Spleen (tissue), 7 donors: ENCODE measurements around the gene MAPKAP1.

Source experiments
- POLR2AphosphoS5 ChIP-seq, 3 donors: sonication (generic); formaldehyde crosslinking; IDR thresholded peaks; one replicate each; pipeline ENCODE4 v1.5.1; 2017; ENCODE audit warnings: antibody characterized with exemption in 3 of 3
- TF ChIP-seq, protein P1 (sequence below), 11 experiments: fragments of 200-600 bp in 7 of 11; fragments of 450-650 bp in 4 of 11; sonication (generic) in 4 of 11; IDR thresholded peaks in 8 of 11; conservative IDR thresholded peaks in 3 of 11; 1 replicate in 7 of 11; 2 replicates in 4 of 11; pipeline versions ENCODE4 v1.4.0 to v1.8.0; 2016 to 2021; ENCODE audit warnings: antibody characterized with exemption in 11 of 11, inconsistent platforms in 4 of 11, mild to moderate bottlenecking in 1 of 11
- donor health status: DM: no; HTN: no; CAD: no; lungs with moderate emphysema.
- donor health status: DM: no; HTN: no; CAD: no.
- donor health status: DM: no; HTN: no; CAD: no.

DNA sequence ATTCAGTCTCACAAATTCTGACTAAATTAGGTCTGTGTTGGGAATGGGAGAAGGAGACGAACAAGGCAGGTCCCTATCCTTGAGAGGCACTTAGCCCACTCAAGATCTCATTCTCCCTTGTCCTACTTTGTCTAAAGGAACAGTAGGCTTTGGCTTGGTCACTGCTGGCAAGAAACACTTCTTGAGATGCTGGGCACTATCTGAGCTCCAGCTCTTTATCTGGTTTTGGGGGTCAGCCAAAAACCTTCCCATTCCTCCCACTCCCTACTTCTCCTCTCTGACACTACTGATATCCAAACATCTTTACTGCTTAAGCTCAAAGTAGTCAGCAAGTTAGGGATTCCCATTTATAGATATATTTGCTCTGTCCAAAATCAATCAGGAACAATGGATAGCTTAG, 155.2 kb downstream of the MAPKAP1 start:
- TF ChIP-seq, protein P1, sequence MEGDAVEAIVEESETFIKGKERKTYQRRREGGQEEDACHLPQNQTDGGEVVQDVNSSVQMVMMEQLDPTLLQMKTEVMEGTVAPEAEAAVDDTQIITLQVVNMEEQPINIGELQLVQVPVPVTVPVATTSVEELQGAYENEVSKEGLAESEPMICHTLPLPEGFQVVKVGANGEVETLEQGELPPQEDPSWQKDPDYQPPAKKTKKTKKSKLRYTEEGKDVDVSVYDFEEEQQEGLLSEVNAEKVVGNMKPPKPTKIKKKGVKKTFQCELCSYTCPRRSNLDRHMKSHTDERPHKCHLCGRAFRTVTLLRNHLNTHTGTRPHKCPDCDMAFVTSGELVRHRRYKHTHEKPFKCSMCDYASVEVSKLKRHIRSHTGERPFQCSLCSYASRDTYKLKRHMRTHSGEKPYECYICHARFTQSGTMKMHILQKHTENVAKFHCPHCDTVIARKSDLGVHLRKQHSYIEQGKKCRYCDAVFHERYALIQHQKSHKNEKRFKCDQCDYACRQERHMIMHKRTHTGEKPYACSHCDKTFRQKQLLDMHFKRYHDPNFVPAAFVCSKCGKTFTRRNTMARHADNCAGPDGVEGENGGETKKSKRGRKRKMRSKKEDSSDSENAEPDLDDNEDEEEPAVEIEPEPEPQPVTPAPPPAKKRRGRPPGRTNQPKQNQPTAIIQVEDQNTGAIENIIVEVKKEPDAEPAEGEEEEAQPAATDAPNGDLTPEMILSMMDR (IDR thresholded peaks at IDR 0.05 in 8 of 11, conservative IDR thresholded peaks at IDR 0.05 in 3 of 11) = no peak
- no peak for TF ChIP-seq POLR2AphosphoS5 (IDR thresholded peaks at IDR 0.05)
